ENCODE measurements around the gene PRDM5.
"Not testable (repeated sequence)": the region's sequence is repeated elsewhere in the genome, so short reads cannot be mapped to it uniquely, and the experiment has no call there.

GRCh38 chr4:120648336-120648735, 274.2 kb downstream of the PRDM5 start:
- not testable (repeated sequence) for TF ChIP-seq CTCF, POLR2A, POLR2AphosphoS5 (IDR thresholded peaks at IDR 0.05)

Measured in prostate gland (tissue), 2 donors.